K562 (cell line): Measurements from ENCODE around the gene LDLRAD3. TPM values are rescaled to one million over a fixed set of nuclear protein-coding genes. Genes with fewer than 3 reads are reported as not detected.

Experiments
- ATAC-seq: fragments of 200-7000 bp; cut with Tn5 transposase; 3 replicates; pipeline ENCODE4 v1.9.1; 2020; ENCODE audit warnings: moderate library complexity
- BruUV-seq: library from RNA; stranded (reverse); fragments of 400-500 nt; replicated peaks from 2 replicates; lab custom pipeline; 2021; lab: Mats Ljungman, UMichigan
- CTCF ChIA-PET: fragments of 300-600 bp; formaldehyde crosslinking; extraction: SDS; loops from one replicate; lab custom pipeline; 2021; ENCODE audit warnings: low intra/inter-chr PET ratio; lab: Yijun Ruan, JAX
- POLR2A ChIA-PET: fragments of 300-600, 350-650 bp; sonication (Branson Sonifier 250); formaldehyde crosslinking; extraction: SDS; loops from one replicate; lab custom pipeline; 2021; ENCODE audit warnings: antibody characterized with exemption, inconsistent platforms; lab: Yijun Ruan, JAX
- DNase-seq, 4 experiments: peaks; one replicate each; pipeline versions ENCODE4 v3.0.0 to v3.0.0-alpha.2; 2011 to 2018; ENCODE audit warnings: low spot score in 3 of 4, mixed read lengths in 3 of 4; ENCODE audit errors: extremely low read depth in 1 of 4
- FAIRE-seq: peaks from 2 replicates; lab custom pipeline; 2011; peaks lifted over from hg19 to GRCh38; lab: Jason Lieb, UNC
- H2AFZ ChIP-seq: 2 replicates; pipeline ENCODE4 v1.6.0; 2011; ENCODE audit warnings: low read depth, low read length, control low read depth, inconsistent platforms
- H3K27ac ChIP-seq: fragments of 200-600 bp; 3 replicates; pipeline ENCODE4 v1.8.0; 2011; ENCODE audit warnings: low read depth, mild to moderate bottlenecking, control low read depth, inconsistent platforms, low read length, moderate library complexity, mixed read lengths; ENCODE audit errors: extremely low read depth
- H3K27me3 ChIP-seq, 2 experiments: fragments of 300-600 bp in 1 of 2; 2 replicates in 1 of 2; 3 replicates in 1 of 2; pipeline versions ENCODE4 v1.6.0 to v1.8.0; 2011; ENCODE audit warnings: inconsistent platforms in 2 of 2, low read length in 2 of 2, mild to moderate bottlenecking in 1 of 2, mixed read lengths in 1 of 2, moderate library complexity in 1 of 2; ENCODE audit not compliant: control insufficient read depth in 2 of 2, insufficient read depth in 2 of 2
- H3K36me3 ChIP-seq: fragments of 300-600 bp; 3 replicates; pipeline ENCODE4 v1.8.0; 2011; ENCODE audit warnings: mild to moderate bottlenecking, low read length, inconsistent platforms; ENCODE audit not compliant: control insufficient read depth, insufficient read depth
- H3K4me1 ChIP-seq, 2 experiments: fragments of 200-600 bp in 1 of 2; replicated peaks in 1 of 2; 2 replicates in 1 of 2; 3 replicates in 1 of 2; pipeline versions ENCODE4 v1.5.1 to v1.8.0; 2011; ENCODE audit warnings: inconsistent platforms in 2 of 2, low read length in 2 of 2, mild to moderate bottlenecking in 1 of 2, mixed read lengths in 1 of 2, moderate library complexity in 1 of 2; ENCODE audit not compliant: control insufficient read depth in 2 of 2, insufficient read depth in 2 of 2
- H3K4me2 ChIP-seq: 2 replicates; pipeline ENCODE4 v1.6.1; 2011; ENCODE audit warnings: low read length, control low read depth, inconsistent platforms, mixed read lengths; ENCODE audit not compliant: insufficient read depth
- H3K4me3 ChIP-seq: fragments of 200-600 bp; sonication (generic), shearing (Covaris generic); 2 replicates; pipeline ENCODE4 v1.5.1; 2016; ENCODE audit warnings: control low read depth, inconsistent platforms
- H3K79me2 ChIP-seq: fragments of 200-600 bp; 3 replicates; pipeline ENCODE4 v1.8.0; 2011; ENCODE audit warnings: low read length, inconsistent platforms; ENCODE audit not compliant: control insufficient read depth, insufficient read depth
- H3K9ac ChIP-seq, 2 experiments: 2 replicates each; pipeline versions ENCODE4 v1.6.0 to v1.6.1; 2011; ENCODE audit warnings: low read depth in 2 of 2, low read length in 2 of 2, control low read depth in 1 of 2, inconsistent platforms in 1 of 2, mild to moderate bottlenecking in 1 of 2, mixed read lengths in 1 of 2; ENCODE audit not compliant: insufficient read depth in 1 of 2
- H3K9me1 ChIP-seq: one replicate; pipeline ENCODE4 v1.6.0; 2011; ENCODE audit warnings: inconsistent platforms, mild to moderate bottlenecking, low read length, moderate library complexity; ENCODE audit not compliant: control insufficient read depth, insufficient read depth
- H3K9me3 ChIP-seq: replicated peaks from 2 replicates; pipeline ENCODE4 v1.5.1; 2011; ENCODE audit warnings: low read depth, low read length, inconsistent platforms; ENCODE audit not compliant: control insufficient read depth, insufficient read depth
- H4K20me1 ChIP-seq: replicated peaks from 2 replicates; pipeline ENCODE4 v1.6.1; 2011; ENCODE audit warnings: low read length, inconsistent platforms, mixed read lengths; ENCODE audit not compliant: control insufficient read depth, insufficient read depth
- CREBBP ChIP-seq: IDR thresholded peaks from one replicate; pipeline ENCODE4 v1.6.1; 2012; ENCODE audit warnings: low read depth, mild to moderate bottlenecking, control low read depth, inconsistent platforms, low read length
- FIP1L1 ChIP-seq: fragments of 200-400 bp; formaldehyde crosslinking; IDR thresholded peaks from 2 replicates; pipeline ENCODE4 v1.6.1; 2018; ENCODE audit warnings: mild to moderate bottlenecking, low read depth, low read length; ENCODE audit not compliant: poor library complexity, severe bottlenecking
- GATAD2B ChIP-seq: fragments of 450-650 bp; IDR thresholded peaks from 2 replicates; pipeline ENCODE4 v1.6.1; 2017; ENCODE audit warnings: mild to moderate bottlenecking, borderline replicate concordance
- PHB ChIP-seq: fragments of 250-450 bp; sonication (Bioruptor Pico); IDR thresholded peaks from 2 replicates; pipeline ENCODE4 v1.5.0; 2021
- RAD21 ChIP-seq, 2 experiments: fragments of 250-450 bp in 1 of 2; fragments of 450-650 bp in 1 of 2; sonication (Bioruptor Pico) in 1 of 2; formaldehyde crosslinking in 1 of 2; IDR thresholded peaks in 1 of 2; conservative IDR thresholded peaks in 1 of 2; 2 replicates each; pipeline versions ENCODE4 v1.4.0 to v1.8.0; 2020 to 2022; ENCODE audit warnings: mild to moderate bottlenecking in 2 of 2, moderate library complexity in 1 of 2
- RBM22 ChIP-seq: fragments of 200-400 bp; formaldehyde crosslinking; IDR thresholded peaks from 2 replicates; pipeline ENCODE4 v1.6.1; 2018; ENCODE audit warnings: low read length, low read depth; ENCODE audit not compliant: poor library complexity, severe bottlenecking
- SETDB1 ChIP-seq: IDR thresholded peaks from one replicate; pipeline ENCODE4 v1.6.1; 2012; ENCODE audit warnings: low read length, control low read depth, inconsistent platforms
- SLC30A9 ChIP-seq: fragments of 250-450 bp; sonication (Bioruptor Pico); IDR thresholded peaks from 2 replicates; pipeline ENCODE4 v1.8.0; 2022; ENCODE audit warnings: mild to moderate bottlenecking, moderate library complexity
- TBP ChIP-seq: optimal IDR thresholded peaks from 2 replicates; pipeline ENCODE3; 2011; ENCODE audit warnings: low read depth, low read length, improper control_type of control experiment
- TSC22D4 ChIP-seq: fragments of 450-650 bp; IDR thresholded peaks from 2 replicates; pipeline ENCODE4 v1.6.1; 2016; ENCODE audit warnings: missing genetic modification characterization, missing biosample characterization, control low read depth
- ZNF347 ChIP-seq: fragments of 450-650 bp; formaldehyde crosslinking; IDR thresholded peaks from 2 replicates; pipeline ENCODE4 v1.4.0; 2020; ENCODE audit warnings: low read depth, mild to moderate bottlenecking, moderate library complexity
- ZNF668 ChIP-seq: fragments of 250-450 bp; sonication (Bioruptor Pico); IDR thresholded peaks from 2 replicates; pipeline ENCODE4 v1.8.0; 2022; ENCODE audit warnings: mild to moderate bottlenecking, inconsistent platforms
- WGBS: fragments of 100-300 bp; shearing (Covaris generic); methylation state at CpG from one replicate; pipeline ENCODE4 v1.1.6; 2016; ENCODE audit warnings: low coverage, mixed read lengths; ENCODE audit not compliant: insufficient coverage; ENCODE audit errors: missing lambda C conversion rate; 5-methylcytosine and 5-hydroxymethylcytosine counted together
- in situ Hi-C: fragments of 300-500 bp; cut with MboI; formaldehyde crosslinking; loops from 4 replicates; pipeline ENCODE4 v1.15.0; 2018; ENCODE audit warnings: inconsistent platforms, mixed read lengths
- intact Hi-C: fragments of 100-400 bp; cut with micrococcal nuclease; formaldehyde crosslinking; loops from 2 replicates; pipeline ENCODE4 v1.14.2; 2022
- polyA plus RNA-seq, 8 experiments: library from polyadenylated mRNA; depleted of rRNA in 4 of 8; stranded (reverse) in 5 of 8; unstranded in 3 of 8; fragments of >200 nt; fragmentation: Nextera tagmentation in 2 of 8; fragmentation: Illumina TruSeq in 1 of 8; extraction: Ambion mirVana in 2 of 8; extraction: Trizol in 1 of 8; gene quantifications; 2 replicates each; pipeline versions ENCODE4 v1.2.1 to v1.2.3, GENCODE V29; 2011 to 2014; ENCODE audit warnings: inconsistent platforms in 1 of 8, missing spikeins in 1 of 8
- total RNA-seq, 7 experiments: library from RNA; depleted of rRNA in 6 of 7; stranded (reverse); fragments of >200 nt in 6 of 7; fragmentation: Illumina TruSeq in 2 of 7; extraction: Trizol in 2 of 7; gene quantifications; 2 replicates each; pipeline versions ENCODE4 v1.2.1 to v1.2.3, GENCODE V29; 2011 to 2021; ENCODE audit warnings: low replicate concordance in 1 of 7
- TF ChIP-seq, protein P1 (sequence below): sonication (generic); formaldehyde crosslinking; IDR thresholded peaks from 2 replicates; pipeline ENCODE4 v1.8.0; 2022; ENCODE audit warnings: mild to moderate bottlenecking, missing genetic modification reagents
- TF ChIP-seq, protein P2 (sequence below): fragments of 150-350 bp; conservative IDR thresholded peaks from 2 replicates; pipeline ENCODE4 v1.6.1; 2014; ENCODE audit warnings: low read length
- TF ChIP-seq, protein P3 (sequence below): IDR thresholded peaks from 2 replicates; pipeline ENCODE4 v1.6.1; 2012; ENCODE audit warnings: low read depth, low read length, improper control_type of control experiment, borderline replicate concordance
- TF ChIP-seq, protein P4 (sequence below), 3 experiments: fragments of 200-800 bp in 1 of 3; sonication (Bioruptor generic) in 1 of 3; sonication (generic) in 1 of 3; formaldehyde crosslinking in 1 of 3; IDR thresholded peaks; 2 replicates each; pipeline versions ENCODE4 v1.6.1 to v1.8.0; 2016 to 2022; ENCODE audit warnings: mild to moderate bottlenecking in 2 of 3, missing compliant biosample characterization in 2 of 3, missing genetic modification characterization in 2 of 3, missing genetic modification reagents in 1 of 3

Gene LDLRAD3
- total and polyA plus RNA-seq, 9 of the 15 experiments (the other 6 are each of a cell fraction or from before 2014, with no cell fraction given), result 0.73 to 7.2 (median 3.5) TPM

DNA sequence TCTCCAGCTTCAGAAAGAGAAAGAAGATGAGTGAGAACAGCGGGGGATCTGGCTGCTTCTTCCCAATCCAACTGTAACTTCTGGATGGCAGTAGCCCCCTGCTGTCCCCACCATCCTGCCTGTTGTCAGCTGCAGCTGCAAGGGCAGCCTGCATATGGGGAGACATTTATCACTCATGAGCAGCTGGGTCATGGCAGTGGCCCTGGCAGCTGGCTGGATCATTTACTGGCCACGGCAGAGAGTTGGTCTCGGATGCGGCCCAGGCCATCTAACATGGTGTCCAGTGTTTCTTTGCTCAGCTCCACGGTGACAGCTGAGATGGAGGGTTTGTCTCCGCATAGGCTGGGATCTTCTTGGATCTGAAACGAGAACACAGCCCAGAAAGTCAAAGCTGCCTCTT is 330.6 kb downstream of the LDLRAD3 start:
- Histone ChIP-seq H3K9ac (no peak overlapping the region), H3K4me1 (no peaks in the 10 kb centered on the region), H3K4me3 (no peak overlapping the region), H3K9me3 (no peaks in the 10 kb centered on the region), H4K20me1 (no peaks in the 10 kb centered on the region; the same call in 1 of the 2 replicates), H3K27ac (no peak overlapping the region), H3K9me1 (peaks cover 2% of the 10 kb centered on the region), H3K27me3 (no peaks in the 10 kb centered on the region), H2AFZ (no peak overlapping the region), H3K79me2 (no peaks in the 10 kb centered on the region), H3K36me3 (no peaks in the 10 kb centered on the region), H3K4me2 (no peak overlapping the region)
- FAIRE-seq (no peak), DNase-seq (no peak), ATAC-seq (no peak)
- POLR2A ChIA-PET, result interaction anchor here (0.6 kb wide), 3 partner anchors 169 to 486 kb away, joined by 3 to 5 read pairs (median 4); no protein-coding TSS in a partner anchor
- no TSS peak for BruUV-seq
- no peak for TF ChIP-seq TBP
- no peak for TF ChIP-seq GATAD2B
- TF ChIP-seq FIP1L1, result no peak
- no peak for TF ChIP-seq CREBBP
- no peak for TF ChIP-seq ZNF347 (CRISPR knock-in tag)
- TF ChIP-seq SLC30A9 (CRISPR knock-in tag), result no peak
- TF ChIP-seq, protein P1, sequence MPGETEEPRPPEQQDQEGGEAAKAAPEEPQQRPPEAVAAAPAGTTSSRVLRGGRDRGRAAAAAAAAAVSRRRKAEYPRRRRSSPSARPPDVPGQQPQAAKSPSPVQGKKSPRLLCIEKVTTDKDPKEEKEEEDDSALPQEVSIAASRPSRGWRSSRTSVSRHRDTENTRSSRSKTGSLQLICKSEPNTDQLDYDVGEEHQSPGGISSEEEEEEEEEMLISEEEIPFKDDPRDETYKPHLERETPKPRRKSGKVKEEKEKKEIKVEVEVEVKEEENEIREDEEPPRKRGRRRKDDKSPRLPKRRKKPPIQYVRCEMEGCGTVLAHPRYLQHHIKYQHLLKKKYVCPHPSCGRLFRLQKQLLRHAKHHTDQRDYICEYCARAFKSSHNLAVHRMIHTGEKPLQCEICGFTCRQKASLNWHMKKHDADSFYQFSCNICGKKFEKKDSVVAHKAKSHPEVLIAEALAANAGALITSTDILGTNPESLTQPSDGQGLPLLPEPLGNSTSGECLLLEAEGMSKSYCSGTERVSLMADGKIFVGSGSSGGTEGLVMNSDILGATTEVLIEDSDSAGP (CRISPR knock-in tag), result no peak
- TF ChIP-seq, protein P2, sequence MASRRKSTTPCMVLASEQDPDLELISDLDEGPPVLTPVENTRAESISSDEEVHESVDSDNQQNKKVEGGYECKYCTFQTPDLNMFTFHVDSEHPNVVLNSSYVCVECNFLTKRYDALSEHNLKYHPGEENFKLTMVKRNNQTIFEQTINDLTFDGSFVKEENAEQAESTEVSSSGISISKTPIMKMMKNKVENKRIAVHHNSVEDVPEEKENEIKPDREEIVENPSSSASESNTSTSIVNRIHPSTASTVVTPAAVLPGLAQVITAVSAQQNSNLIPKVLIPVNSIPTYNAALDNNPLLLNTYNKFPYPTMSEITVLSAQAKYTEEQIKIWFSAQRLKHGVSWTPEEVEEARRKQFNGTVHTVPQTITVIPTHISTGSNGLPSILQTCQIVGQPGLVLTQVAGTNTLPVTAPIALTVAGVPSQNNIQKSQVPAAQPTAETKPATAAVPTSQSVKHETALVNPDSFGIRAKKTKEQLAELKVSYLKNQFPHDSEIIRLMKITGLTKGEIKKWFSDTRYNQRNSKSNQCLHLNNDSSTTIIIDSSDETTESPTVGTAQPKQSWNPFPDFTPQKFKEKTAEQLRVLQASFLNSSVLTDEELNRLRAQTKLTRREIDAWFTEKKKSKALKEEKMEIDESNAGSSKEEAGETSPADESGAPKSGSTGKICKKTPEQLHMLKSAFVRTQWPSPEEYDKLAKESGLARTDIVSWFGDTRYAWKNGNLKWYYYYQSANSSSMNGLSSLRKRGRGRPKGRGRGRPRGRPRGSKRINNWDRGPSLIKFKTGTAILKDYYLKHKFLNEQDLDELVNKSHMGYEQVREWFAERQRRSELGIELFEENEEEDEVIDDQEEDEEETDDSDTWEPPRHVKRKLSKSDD, result no peak
- TF ChIP-seq, protein P3, sequence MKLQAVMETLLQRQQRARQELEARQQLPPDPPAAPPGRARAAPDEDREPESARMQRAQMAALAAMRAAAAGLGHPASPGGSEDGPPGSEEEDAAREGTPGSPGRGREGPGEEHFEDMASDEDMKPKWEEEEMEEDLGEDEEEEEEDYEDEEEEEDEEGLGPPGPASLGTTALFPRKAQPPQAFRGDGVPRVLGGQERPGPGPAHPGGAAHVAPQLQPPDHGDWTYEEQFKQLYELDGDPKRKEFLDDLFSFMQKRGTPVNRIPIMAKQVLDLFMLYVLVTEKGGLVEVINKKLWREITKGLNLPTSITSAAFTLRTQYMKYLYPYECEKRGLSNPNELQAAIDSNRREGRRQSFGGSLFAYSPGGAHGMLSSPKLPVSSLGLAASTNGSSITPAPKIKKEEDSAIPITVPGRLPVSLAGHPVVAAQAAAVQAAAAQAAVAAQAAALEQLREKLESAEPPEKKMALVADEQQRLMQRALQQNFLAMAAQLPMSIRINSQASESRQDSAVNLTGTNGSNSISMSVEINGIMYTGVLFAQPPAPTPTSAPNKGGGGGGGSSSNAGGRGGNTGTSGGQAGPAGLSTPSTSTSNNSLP, result no peak
- no peak for TF ChIP-seq RAD21 (CRISPR knock-in tag; conservative IDR thresholded peaks at IDR 0.05 in 1 of 2, IDR thresholded peaks at IDR 0.05 in 1 of 2)
- TF ChIP-seq TSC22D4, result no peak
- TF ChIP-seq, protein P4, sequence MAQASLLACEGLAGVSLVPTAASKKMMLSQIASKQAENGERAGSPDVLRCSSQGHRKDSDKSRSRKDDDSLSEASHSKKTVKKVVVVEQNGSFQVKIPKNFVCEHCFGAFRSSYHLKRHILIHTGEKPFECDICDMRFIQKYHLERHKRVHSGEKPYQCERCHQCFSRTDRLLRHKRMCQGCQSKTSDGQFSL (CRISPR knock-in tag; IDR thresholded peaks at IDR 0.05), result no peak
- TF ChIP-seq, protein P4 (tag; IDR thresholded peaks at IDR 0.05), result no peak
- no peak for TF ChIP-seq PHB (CRISPR knock-in tag)
- no peak for TF ChIP-seq ZNF668 (CRISPR knock-in tag)
- no peak for TF ChIP-seq RBM22
- TF ChIP-seq SETDB1, result no peak
- CTCF ChIA-PET, result no interaction called here
- WGBS, result 66% methylated on average over 7 of the region's 7 CpGs
- in situ Hi-C loops (no loop called here), intact Hi-C loops (no loop called here)
